ENCODE data around the gene HOXD8. TPM values are rescaled to one million over a fixed set of nuclear protein-coding genes. Genes with fewer than 3 reads are reported as not detected.
A peak's percentile ranks its signal among the peaks of the same experiment; 100 is the strongest.

The HOXD8 gene
- total and polyA plus RNA-seq, 8 donors = 0.32 to 2.9 (median 1.8) TPM

GRCh38 chr2:176106581-176107539, 22.6 kb upstream of the HOXD8 start, which contains the start of gene HOXD11:
Gene HOXD11 (plus strand): TSS chr2:176107280. CDS start chr2:176107356, 76 bp downstream.
- H3K27ac ChIP-seq = no peak within 1 kb of the TSS
- DNase-seq (peak in 1 of 4 donors; percentile 71), ATAC-seq (peak; percentile 42)
- H3K4me3 ChIP-seq = peak within 1 kb of the TSS in 1 of 2 donors; percentile 15
- peaks cover 0 to 21% of the 10 kb centered on the region in 2 donors for H3K4me1 ChIP-seq
- H3K9me3 ChIP-seq = no peaks in the 10 kb centered on the region
- no peak for TF ChIP-seq CTCF (IDR thresholded peaks at IDR 0.05)
- intact Hi-C loops (cut with DNase I) = no loop called here
- H3K27me3 ChIP-seq = peaks cover 98 to 100% of the 10 kb centered on the region in 2 donors
- no peaks in the 10 kb centered on the region for H3K36me3 ChIP-seq

GRCh38 chr2:176107731-176108181, 21.7 kb upstream of the HOXD8 start:
- no peaks in the 10 kb centered on the region for H3K36me3 ChIP-seq
- ATAC-seq = no peak
- no peak overlapping the region for H3K4me3 ChIP-seq
- H3K27me3 ChIP-seq = peaks cover 98 to 100% of the 10 kb centered on the region in 2 donors
- TF ChIP-seq CTCF (IDR thresholded peaks at IDR 0.05) = no peak
- no peaks in the 10 kb centered on the region for H3K9me3 ChIP-seq
- no peak overlapping the region for H3K27ac ChIP-seq
- peaks cover 0 to 21% of the 10 kb centered on the region in 2 donors for H3K4me1 ChIP-seq
- intact Hi-C loops (cut with DNase I) = no loop called here
- DNase-seq = no peak

GRCh38 chr2:176109192-176109901, 20.2 kb upstream of the HOXD8 start:
- peaks cover 98 to 100% of the 10 kb centered on the region in 2 donors for H3K27me3 ChIP-seq
- H3K27ac ChIP-seq = no peak overlapping the region
- H3K9me3 ChIP-seq = no peaks in the 10 kb centered on the region
- peaks cover 0 to 18% of the 10 kb centered on the region in 2 donors for H3K4me1 ChIP-seq
- intact Hi-C loops (cut with DNase I) = no loop called here
- DNase-seq (no peak), ATAC-seq (no peak)
- no peaks in the 10 kb centered on the region for H3K36me3 ChIP-seq
- no peak overlapping the region for H3K4me3 ChIP-seq
- TF ChIP-seq CTCF (IDR thresholded peaks at IDR 0.05) = no peak

GRCh38 chr2:176109946-176110345, 19.6 kb upstream of the HOXD8 start:
- H3K4me3 ChIP-seq = no peak overlapping the region
- H3K27me3 ChIP-seq = peaks cover 98 to 100% of the 10 kb centered on the region in 2 donors

More at GRCh38 chr2:176109946-176110345, 19.6 kb upstream of the HOXD8 start:
- no peak for ATAC-seq
- Histone ChIP-seq H3K4me1 (peaks cover 0 to 12% of the 10 kb centered on the region in 2 donors), H3K36me3 (no peaks in the 10 kb centered on the region), H3K27ac (no peak overlapping the region), H3K9me3 (no peaks in the 10 kb centered on the region)
- intact Hi-C loops (cut with DNase I) = no loop called here
- TF ChIP-seq CTCF (IDR thresholded peaks at IDR 0.05) = no peak
- no peak for DNase-seq

Data from left lung (tissue), 10 donors.